Measurements from ENCODE around the gene MRTFB.

Gene MRTFB

GRCh38 chr16:14062261-14062660 lies 8.9 kb upstream of the MRTFB start:
- DNase-seq (ENCODE audit: low spot score): no peak

GRCh38 chr16:14063618-14064581 lies 7.2 kb upstream of the MRTFB start:
- no peak for DNase-seq (ENCODE audit: low spot score)

GRCh38 chr16:14069818-14070217 lies 1.3 kb upstream of the MRTFB start:
- no peak for DNase-seq (ENCODE audit: low spot score)

GRCh38 chr16:14070555-14070876 lies 603 bp upstream of the MRTFB start:
- DNase-seq (ENCODE audit: low spot score): peak; percentile 18

- no peak for DNase-seq (ENCODE audit: low spot score)
Measured at GRCh38 chr16:14071576-14072271, 605 bp downstream of the MRTFB start.

- DNase-seq (ENCODE audit: low spot score): no peak
Measured at GRCh38 chr16:14072360-14072759, 1.2 kb downstream of the MRTFB start.

- DNase-seq (ENCODE audit: low spot score): no peak
Measured at GRCh38 chr16:14074544-14074943, 3.4 kb downstream of the MRTFB start.

GRCh38 chr16:14077918-14078317 lies 6.8 kb downstream of the MRTFB start:
- no peak for DNase-seq (ENCODE audit: low spot score)

- no peak for DNase-seq (ENCODE audit: low spot score)
Measured at GRCh38 chr16:14086477-14086876, 15.4 kb downstream of the MRTFB start.

GRCh38 chr16:14087181-14087580 lies 16.1 kb downstream of the MRTFB start:
- DNase-seq (ENCODE audit: low spot score): no peak

GRCh38 chr16:14087590-14088154 lies 16.6 kb downstream of the MRTFB start:
- DNase-seq (ENCODE audit: low spot score): no peak

- no peak for DNase-seq (ENCODE audit: low spot score)
Measured at GRCh38 chr16:14088155-14088753, 17.1 kb downstream of the MRTFB start.

GRCh38 chr16:14089283-14089823 lies 18.2 kb downstream of the MRTFB start:
- no peak for DNase-seq (ENCODE audit: low spot score)

GRCh38 chr16:14092561-14092960 lies 21.4 kb downstream of the MRTFB start:
- DNase-seq (ENCODE audit: low spot score): no peak

- no peak for DNase-seq (ENCODE audit: low spot score)
Measured at GRCh38 chr16:14095883-14096551, 24.9 kb downstream of the MRTFB start.

GRCh38 chr16:14097182-14097959 lies 26.3 kb downstream of the MRTFB start:
- DNase-seq (ENCODE audit: low spot score): no peak

- DNase-seq (ENCODE audit: low spot score): no peak
Measured at GRCh38 chr16:14098081-14098480, 27.0 kb downstream of the MRTFB start.

GRCh38 chr16:14100825-14101224 lies 29.7 kb downstream of the MRTFB start:
- no peak for DNase-seq (ENCODE audit: low spot score)

- no peak for DNase-seq (ENCODE audit: low spot score)
Measured at GRCh38 chr16:14101415-14101814, 30.3 kb downstream of the MRTFB start.

GRCh38 chr16:14102925-14103720 lies 32.0 kb downstream of the MRTFB start:
- DNase-seq (ENCODE audit: low spot score): no peak

All from HuH-7.5 (cell line).